GM23338 (cell line): ENCODE measurements around the gene COP1.

ENCODE experiments used
- CREB1 ChIP-seq: fragments of 250-450 bp; sonication (Bioruptor Pico); IDR thresholded peaks from 2 replicates; pipeline ENCODE4 v1.5.0; 2020; ENCODE audit warnings: low read depth, mild to moderate bottlenecking, moderate library complexity
- CTCF ChIP-seq, 2 experiments: fragments of 200-600 bp in 1 of 2; sonication (generic) in 1 of 2; conservative IDR thresholded peaks; 2 replicates each; pipeline versions ENCODE4 v1.5.1 to v1.6.1; 2016 to 2017; ENCODE audit warnings: antibody characterized with exemption in 2 of 2, low read depth in 2 of 2, mild to moderate bottlenecking in 2 of 2, moderate library complexity in 1 of 2
- ETS1 ChIP-seq: IDR thresholded peaks from 2 replicates; pipeline ENCODE4 v1.6.1; 2016; ENCODE audit warnings: antibody characterized with exemption
- EZH2 ChIP-seq: fragments of 200-600 bp; sonication (generic); IDR thresholded peaks from one replicate; pipeline ENCODE4 v1.8.0; 2017; ENCODE audit warnings: antibody characterized with exemption, mild to moderate bottlenecking, low read depth; ENCODE audit not compliant: unreplicated experiment
- JUNB ChIP-seq: IDR thresholded peaks from one replicate; pipeline ENCODE4 v1.6.1; 2016; ENCODE audit warnings: antibody characterized with exemption; ENCODE audit not compliant: unreplicated experiment
- NANOG ChIP-seq: IDR thresholded peaks from 2 replicates; pipeline ENCODE4 v1.6.1; 2016; ENCODE audit warnings: antibody characterized with exemption, borderline replicate concordance
- POLR2AphosphoS5 ChIP-seq: IDR thresholded peaks from 2 replicates; pipeline ENCODE4 v1.6.1; 2016; ENCODE audit warnings: antibody characterized with exemption, low read depth
- REST ChIP-seq: IDR thresholded peaks from one replicate; pipeline ENCODE4 v1.6.1; 2018; ENCODE audit warnings: antibody characterized with exemption; ENCODE audit not compliant: unreplicated experiment
- ZNF114 ChIP-seq: fragments of 250-450 bp; sonication (Bioruptor Pico); IDR thresholded peaks from 2 replicates; pipeline ENCODE4 v1.5.0; 2020; ENCODE audit warnings: mild to moderate bottlenecking, moderate library complexity
- ZNF331 ChIP-seq: fragments of 250-450 bp; sonication (Bioruptor Pico); IDR thresholded peaks from 2 replicates; pipeline ENCODE4 v1.5.0; 2020; ENCODE audit warnings: low read depth, mild to moderate bottlenecking, moderate library complexity

- no peak for TF ChIP-seq CTCF (conservative IDR thresholded peaks at IDR 0.05; ENCODE audit: low read depth in 2 of 2)
- no peak for TF ChIP-seq ETS1
- TF ChIP-seq POLR2AphosphoS5 = no peak
- no peak for TF ChIP-seq EZH2
- no peak for TF ChIP-seq JUNB
- no peak for TF ChIP-seq REST
- no peak for TF ChIP-seq NANOG
- TF ChIP-seq ZNF114 = no peak
- TF ChIP-seq ZNF331 (CRISPR knock-in tag) = no peak
- no peak for TF ChIP-seq CREB1 (CRISPR knock-in tag)
Measured at GRCh38 chr1:176199707-176200106, 7.4 kb downstream of the COP1 start.
